HFF-Myc (cell line): ENCODE results near the gene LATS2.
"Not testable (repeated sequence)": the region's sequence is repeated elsewhere in the genome, so short reads cannot be mapped to it uniquely, and the experiment has no call there.

Experiments used
- DNase-seq: peaks from one replicate; pipeline ENCODE4 v3.0.0-alpha.2; 2011; ENCODE audit warnings: low read depth; ENCODE audit errors: extremely low read depth
- H3K4me3 ChIP-seq: replicated peaks from 2 replicates; pipeline ENCODE4 v1.5.1; 2011; ENCODE audit warnings: low read depth, mild to moderate bottlenecking, control low read depth, low read length
- TF ChIP-seq, protein P1 (sequence below): IDR thresholded peaks from 2 replicates; pipeline ENCODE4 v1.5.1; 2012; ENCODE audit warnings: mild to moderate bottlenecking, low read depth, low read length, control low read depth; ENCODE audit errors: missing control alignments

LATS2 gene

DNA sequence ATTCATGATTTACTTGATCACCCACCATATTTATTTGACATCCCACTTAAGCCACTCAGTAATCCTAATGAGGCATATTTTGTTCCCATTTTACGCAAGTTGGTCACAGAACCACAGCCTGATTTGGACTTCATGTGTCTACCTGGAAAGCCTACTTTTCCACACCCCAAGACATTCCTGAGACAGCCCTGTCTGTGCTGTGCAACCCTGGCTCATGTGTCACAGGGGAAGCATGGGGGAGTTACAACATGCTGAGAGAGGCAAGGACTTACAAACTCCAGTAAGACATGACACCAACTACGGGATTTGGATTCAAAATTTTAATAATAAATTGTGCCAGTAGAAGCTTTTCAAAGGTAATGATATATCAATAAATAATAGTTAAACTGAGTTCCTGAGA lies 88.7 kb downstream of the LATS2 start:
- no peak for DNase-seq
- no peak overlapping the region for H3K4me3 ChIP-seq
- TF ChIP-seq, protein P1, sequence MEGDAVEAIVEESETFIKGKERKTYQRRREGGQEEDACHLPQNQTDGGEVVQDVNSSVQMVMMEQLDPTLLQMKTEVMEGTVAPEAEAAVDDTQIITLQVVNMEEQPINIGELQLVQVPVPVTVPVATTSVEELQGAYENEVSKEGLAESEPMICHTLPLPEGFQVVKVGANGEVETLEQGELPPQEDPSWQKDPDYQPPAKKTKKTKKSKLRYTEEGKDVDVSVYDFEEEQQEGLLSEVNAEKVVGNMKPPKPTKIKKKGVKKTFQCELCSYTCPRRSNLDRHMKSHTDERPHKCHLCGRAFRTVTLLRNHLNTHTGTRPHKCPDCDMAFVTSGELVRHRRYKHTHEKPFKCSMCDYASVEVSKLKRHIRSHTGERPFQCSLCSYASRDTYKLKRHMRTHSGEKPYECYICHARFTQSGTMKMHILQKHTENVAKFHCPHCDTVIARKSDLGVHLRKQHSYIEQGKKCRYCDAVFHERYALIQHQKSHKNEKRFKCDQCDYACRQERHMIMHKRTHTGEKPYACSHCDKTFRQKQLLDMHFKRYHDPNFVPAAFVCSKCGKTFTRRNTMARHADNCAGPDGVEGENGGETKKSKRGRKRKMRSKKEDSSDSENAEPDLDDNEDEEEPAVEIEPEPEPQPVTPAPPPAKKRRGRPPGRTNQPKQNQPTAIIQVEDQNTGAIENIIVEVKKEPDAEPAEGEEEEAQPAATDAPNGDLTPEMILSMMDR, result no peak

DNA sequence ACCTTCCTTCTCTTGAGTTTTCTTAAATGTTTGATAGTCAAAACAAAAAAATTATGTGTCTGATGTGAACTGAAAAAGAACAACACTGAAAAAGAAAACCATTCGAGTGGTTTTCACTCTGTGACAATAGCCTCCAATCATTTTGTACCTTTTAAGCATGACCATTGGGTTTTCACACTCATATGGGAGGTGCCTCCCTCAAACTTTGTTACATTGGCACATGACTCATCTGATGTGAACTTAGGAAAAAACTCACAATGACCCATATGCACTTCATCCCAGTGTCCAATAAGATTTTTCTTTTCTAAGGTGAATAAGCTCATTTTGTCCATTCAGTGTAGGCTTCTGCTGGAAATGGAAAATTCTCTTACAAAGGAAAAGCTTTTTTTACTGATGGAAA lies 92.2 kb downstream of the LATS2 start:
- TF ChIP-seq, protein P1, result no peak
- DNase-seq, result no peak
- no peak overlapping the region for H3K4me3 ChIP-seq

DNA sequence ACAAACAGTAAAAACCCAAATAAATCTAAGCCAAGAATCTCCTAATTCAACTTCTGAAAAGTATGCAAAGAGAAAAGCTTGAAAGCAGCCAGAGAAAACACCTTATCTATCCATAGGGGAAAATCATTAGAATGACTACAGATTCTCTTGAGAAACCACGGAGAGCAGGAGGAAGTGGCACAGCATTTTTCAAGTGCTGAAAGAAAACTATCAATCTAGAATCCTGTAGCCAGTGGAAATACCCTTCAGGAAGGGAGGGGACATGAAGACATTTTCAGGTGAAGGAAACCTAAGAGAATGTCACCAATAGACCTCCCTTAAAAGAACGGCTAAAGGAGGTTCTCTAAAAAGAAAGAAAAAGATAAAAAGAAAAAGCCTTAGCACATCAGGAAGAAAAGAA lies 92.6 kb downstream of the LATS2 start:
- H3K4me3 ChIP-seq, result no peak overlapping the region
- no peak for DNase-seq
- TF ChIP-seq, protein P1, result no peak

DNA sequence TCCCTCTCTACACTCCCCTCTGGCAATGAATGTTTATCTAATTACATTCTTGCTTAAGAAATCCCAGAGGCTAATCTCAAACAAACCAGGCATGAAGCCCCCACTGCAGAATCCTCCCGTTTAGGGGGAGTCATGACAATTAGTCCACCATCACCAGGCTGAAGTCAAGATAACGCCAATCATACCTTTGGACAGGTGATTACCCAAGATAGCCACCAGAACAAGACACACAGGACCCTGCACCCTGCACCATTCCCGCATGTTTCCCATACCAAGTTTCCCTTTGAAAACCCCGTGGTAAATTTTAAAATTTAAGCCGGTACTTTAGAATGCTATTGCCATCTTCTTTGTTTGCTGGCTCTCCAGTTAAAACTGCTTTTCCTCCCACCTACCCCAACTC lies 94.0 kb downstream of the LATS2 start:
- TF ChIP-seq, protein P1, result no peak
- DNase-seq, result no peak
- H3K4me3 ChIP-seq, result no peak overlapping the region

DNA sequence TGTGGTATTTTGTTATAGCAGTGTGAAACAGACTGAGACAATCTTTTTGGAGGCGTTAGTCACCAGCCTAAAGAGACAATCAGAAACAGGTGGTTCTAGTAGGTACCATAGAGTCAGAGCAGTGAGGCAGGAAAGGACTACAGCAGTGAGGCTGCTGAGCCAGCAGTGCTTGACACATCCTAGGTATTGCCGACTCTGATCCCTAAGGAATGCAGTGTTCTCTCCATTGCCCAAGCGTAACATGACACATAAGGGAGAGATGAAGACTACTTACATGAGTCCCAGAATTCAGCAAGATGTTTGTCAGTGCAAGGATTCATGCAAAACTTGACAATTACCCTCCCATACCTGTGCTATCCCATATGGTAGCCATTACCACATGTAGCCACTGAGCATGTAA lies 96.5 kb downstream of the LATS2 start:
- no peak overlapping the region for H3K4me3 ChIP-seq
- DNase-seq, result no peak
- TF ChIP-seq, protein P1, result no peak

DNA sequence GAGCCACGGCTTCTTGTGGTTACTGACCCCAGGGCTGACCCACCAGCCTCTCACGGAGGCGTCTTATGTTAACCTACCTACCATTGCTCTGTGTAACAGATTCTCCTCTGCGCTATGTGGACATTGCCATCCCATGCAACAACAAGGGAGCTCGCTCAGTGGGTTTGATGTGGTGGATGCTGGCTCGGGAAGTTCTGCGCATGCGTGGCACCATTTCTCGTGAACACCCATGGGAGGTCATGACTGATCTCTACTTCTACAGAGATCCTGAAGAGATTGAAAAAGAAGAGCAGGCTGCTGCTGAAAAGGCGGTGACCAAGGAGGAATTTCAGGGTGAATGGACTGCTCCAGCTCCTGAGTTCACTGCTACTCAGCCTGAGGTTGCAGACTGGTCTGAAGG lies 99.7 kb downstream of the LATS2 start:
- DNase-seq, H3K4me3 ChIP-seq: not testable (repeated sequence)

DNA sequence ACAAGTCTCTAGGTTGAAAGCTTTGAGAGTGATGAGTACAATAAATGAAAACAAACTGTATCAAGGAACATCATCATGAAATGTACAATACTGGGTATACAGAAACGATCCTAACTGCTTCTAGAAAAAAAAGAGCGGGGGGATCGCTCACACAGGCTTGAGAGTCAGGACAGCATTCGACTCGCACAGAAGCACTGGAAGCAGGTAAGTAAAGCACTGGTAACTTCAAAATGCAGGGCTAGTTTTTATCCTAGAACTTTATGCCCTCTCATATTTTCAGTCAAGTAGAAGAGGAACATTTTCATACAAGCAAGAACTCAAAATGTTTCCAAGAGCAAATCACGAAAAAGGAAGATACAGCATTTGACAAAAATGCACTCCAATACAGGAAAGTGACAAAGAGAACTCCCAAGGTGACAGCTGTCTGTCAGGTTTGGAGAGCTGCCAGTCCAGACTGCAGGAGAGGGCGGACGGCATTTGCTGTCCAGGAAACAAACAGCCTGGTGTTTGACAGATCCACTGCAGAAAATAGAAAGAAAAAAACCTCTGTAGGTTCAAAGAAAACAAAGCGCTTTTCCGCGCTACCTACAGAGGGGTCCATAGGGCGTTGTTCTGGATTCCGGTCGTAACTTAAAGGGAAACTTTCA lies 100.6 kb downstream of the LATS2 start:
- TF ChIP-seq, protein P1, result no peak
- no peak for DNase-seq
- H3K4me3 ChIP-seq, result no peak overlapping the region

DNA sequence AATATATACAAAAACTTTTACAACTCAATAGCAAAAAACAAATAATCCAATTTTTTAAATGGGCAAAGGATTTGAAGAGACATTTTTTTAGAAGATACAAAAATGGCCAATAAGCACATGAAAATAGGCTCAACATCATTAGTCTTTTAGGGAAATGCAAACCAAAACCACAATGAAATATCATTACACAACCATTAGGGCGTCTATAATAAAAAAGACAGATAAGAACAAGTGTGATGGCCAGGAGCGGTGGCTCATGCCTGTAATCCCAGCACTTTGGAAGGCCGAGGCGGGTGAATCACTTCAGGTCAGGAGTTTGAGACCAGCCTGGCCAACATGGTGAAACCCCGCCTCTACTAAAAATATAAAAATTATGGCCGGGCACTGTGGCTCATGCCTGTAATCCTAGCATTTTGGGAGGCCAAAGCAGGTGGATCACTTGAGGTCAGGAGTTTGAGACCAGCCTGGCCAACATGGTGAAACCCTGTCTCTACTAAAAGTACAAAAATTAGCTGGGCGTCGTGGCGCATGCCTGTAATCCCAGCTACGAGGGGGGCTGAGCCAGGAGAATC lies 104.3 kb downstream of the LATS2 start:
- not testable (repeated sequence) for DNase-seq, H3K4me3 ChIP-seq
